Activated T-helper 1 cell treated with anti-CD3 and anti-CD28 coated beads, Interleukin-2, amount 50 U/mL, for 16 hours (primary cell): Measurements from ENCODE around the gene NKAIN2.

Source experiments
- DNase-seq, 2 donors: peaks; one replicate each; pipeline ENCODE4 v3.0.0-alpha.2; 2020; ENCODE audit warnings: low read depth in 1 of 2, low spot score in 1 of 2

NKAIN2 gene

GRCh38 chr6:124738482-124738881 is 934.8 kb downstream of the NKAIN2 start:
- DNase-seq, result no peak

- DNase-seq, result no peak
These were observed 937.7 kb downstream of the NKAIN2 start for GRCh38 chr6:124741341-124741740.

DNA sequence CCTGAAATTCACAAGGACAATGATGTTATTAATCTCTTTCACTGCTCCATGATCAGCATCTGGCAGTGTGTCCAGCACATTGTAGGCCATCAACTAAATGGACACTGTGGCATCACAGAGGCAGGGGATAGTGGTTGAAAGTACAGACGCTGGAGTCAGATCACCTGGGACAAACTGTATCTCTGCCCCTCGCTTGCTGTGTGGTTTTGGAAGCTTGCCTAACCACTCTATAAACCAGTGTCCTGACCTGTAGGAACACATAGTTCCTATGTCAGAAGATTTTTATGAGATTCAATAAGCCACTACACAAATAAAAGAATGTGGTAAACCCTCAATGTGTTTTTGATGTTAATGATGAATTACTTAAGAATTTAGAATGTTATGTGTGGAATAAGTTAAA is 939.3 kb downstream of the NKAIN2 start:
- no peak for DNase-seq

DNA sequence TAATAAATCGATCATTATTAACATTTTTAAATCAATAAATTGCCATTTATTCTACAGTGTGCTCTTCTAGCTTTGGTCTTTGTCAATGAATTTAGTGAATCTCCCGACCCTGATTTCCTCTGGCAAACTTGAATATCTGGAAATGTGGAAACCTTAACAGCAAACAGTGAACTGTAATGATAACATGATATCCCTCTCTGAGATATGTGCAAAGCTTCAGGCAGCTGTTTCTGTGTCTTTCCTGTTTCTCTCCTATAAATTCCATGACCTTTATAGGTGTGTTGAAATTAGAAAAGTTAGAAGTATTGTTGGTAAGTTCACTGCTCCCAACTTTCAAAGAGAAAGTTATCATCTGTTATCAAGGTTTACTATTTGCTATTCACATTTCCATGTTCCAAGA is 939.8 kb downstream of the NKAIN2 start:
- DNase-seq, result no peak

DNA sequence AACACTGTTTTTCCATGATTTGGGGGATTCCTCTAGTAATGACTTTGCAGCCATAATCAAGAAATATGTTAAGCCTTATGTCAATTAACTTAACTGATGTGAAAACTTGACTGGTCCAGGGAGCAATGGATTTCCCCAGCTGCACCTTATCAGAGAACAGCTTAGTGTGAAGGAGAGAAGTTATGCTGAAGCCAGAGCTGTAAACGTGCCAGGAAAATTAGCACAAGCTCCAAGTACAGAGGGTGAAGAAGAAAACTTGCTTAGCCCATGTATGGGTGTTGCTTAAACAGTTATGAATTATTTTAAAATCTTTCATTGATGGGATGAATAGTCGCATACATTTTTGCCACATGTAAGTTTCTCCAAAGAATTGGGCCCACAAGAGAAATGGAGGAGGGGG is 943.7 kb downstream of the NKAIN2 start:
- no peak for DNase-seq

- DNase-seq, result no peak
These were observed 945.1 kb downstream of the NKAIN2 start for GRCh38 chr6:124748778-124749177.

GRCh38 chr6:124753001-124753400 is 949.3 kb downstream of the NKAIN2 start:
- no peak for DNase-seq

DNA sequence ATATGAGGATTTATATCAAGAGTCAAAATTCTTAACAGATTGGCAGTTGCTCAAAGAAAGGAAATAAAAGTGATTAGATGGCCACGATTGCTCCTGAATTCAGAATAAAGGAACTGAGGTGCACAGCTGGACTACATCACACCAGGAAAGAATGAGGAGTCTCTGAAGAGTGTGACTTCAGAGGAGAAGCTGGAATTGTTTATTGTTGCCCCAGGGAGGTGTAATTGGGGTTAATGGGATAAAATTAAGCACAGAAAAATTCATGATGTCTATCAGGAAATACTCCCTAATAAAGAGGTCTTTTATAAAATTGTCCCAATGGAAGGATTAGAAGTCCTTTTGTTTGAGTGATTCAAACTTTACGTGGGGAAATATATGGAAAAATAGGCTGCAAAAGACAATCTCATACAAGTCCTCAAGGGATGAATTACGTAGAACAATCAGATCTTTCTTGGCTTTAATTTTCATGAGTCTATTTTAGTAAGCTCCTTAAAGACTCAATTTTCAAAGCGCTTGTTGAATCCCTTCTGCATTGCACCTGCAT is 950.0 kb downstream of the NKAIN2 start:
- no peak for DNase-seq

- no peak for DNase-seq
These were observed 951.7 kb downstream of the NKAIN2 start for GRCh38 chr6:124755321-124755720.

DNA sequence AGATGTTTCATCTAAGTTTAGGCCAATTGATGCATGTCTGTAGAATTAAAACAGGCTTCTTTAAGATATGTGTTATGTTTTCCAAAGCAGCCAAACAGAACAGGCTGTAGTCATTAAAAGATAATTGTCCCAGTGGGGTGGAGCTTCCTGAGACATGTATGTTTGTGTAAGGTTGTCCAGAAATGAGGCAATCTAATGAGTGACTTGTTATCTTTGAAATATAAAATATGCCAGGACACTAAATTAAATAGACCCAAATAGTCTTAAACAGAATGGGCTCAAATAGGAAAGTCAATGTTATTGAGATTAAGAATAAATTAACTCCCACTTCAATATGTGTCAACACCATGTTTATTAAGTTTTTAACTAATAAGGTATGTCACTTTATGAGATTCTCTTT is 953.9 kb downstream of the NKAIN2 start:
- DNase-seq, result no peak

DNA sequence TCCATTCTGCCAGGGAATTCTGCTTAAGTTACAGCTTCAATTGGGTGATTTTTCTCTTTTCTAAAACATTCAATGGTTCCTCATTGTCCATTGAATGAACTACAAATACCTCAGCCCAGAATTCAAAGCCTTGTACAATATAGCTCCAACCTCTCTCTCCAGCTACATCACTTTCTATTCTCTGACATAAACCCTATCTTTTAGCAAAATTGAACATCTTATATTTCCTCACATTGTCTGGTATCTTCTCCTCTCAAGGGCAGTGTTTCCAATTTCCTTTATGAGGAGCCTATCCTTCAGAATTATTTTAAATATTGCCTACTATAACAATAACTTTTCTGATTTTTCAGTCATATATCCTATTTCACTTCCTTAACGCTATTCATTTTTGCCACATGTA is 955.0 kb downstream of the NKAIN2 start:
- no peak for DNase-seq

DNA sequence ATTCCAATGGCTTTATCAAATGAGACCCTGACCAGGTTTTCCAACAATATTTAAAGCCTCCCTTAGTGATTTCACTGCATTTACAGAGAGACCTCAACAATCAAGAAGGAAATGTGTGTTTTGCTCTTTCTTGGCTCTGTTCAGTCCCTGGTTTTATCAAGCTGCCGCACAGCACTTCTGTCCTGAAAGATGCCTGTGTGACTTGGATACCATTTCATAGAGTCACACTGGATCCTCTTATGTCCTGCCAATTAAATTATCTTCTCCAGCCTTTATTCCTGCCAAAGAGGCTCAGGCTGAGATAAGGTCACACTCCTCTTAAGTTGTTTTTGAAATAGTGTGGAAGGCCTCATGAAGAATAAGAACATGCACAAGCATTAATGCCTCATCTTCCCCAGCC is 961.6 kb downstream of the NKAIN2 start:
- DNase-seq, result no peak

- no peak for DNase-seq
These were observed 964.6 kb downstream of the NKAIN2 start for GRCh38 chr6:124768224-124768623.

DNA sequence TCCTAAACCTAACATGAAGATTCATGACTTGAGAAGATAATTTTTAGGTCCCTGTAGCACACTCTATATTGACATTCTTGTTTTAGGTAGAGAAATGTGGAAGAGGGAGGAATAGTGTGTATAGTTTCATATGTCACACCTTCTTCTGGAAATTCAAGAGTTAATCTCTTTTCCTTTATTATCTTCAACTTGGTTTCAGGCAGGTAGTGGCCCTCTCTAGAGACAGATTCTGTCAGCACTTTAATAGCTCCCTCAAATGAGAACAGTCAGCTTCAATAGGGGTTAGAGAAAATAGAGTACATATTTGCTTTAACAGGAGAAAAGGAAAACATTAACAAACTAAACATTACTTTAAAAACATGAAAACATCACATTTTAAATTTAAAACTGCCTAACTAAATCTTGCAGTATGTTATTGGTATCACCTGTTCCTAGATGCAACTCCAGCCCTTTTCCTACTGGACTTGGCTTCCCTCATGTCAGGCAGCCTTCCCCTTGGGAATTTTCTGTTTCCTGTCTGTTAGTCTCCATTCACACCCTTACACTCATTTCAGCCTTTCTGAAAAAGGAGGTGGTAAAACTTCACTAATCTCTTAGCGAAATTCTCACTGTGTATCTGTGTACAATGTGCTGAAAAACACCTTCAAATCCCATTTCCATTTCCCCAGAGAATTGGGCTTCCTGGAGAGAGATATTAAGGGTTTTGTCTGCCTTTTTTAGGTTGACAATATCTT is 966.3 kb downstream of the NKAIN2 start:
- no peak for DNase-seq

GRCh38 chr6:124770784-124771183 is 967.1 kb downstream of the NKAIN2 start:
- no peak for DNase-seq

GRCh38 chr6:124772733-124773319 is 969.2 kb downstream of the NKAIN2 start:
- no peak for DNase-seq

- no peak for DNase-seq
These were observed 971.5 kb downstream of the NKAIN2 start for GRCh38 chr6:124775121-124775520.

DNA sequence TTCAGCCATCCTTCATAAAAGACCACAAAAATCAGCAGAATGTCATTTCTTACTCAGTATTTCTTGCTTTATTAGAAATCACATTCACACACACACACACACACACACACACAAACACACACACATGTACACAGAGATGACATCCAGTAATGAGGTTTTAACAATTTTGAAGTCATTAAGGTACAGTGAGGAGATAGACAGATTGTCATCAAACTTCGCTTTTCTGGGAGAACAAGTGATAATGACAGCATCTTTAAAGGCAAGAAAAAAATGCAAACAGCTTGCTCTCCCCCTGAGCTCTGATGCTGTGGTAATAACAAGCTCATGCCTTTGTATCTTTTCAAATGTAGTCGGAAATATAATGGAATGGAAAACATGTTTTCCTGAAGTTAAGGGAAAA is 974.2 kb downstream of the NKAIN2 start:
- no peak for DNase-seq

DNA sequence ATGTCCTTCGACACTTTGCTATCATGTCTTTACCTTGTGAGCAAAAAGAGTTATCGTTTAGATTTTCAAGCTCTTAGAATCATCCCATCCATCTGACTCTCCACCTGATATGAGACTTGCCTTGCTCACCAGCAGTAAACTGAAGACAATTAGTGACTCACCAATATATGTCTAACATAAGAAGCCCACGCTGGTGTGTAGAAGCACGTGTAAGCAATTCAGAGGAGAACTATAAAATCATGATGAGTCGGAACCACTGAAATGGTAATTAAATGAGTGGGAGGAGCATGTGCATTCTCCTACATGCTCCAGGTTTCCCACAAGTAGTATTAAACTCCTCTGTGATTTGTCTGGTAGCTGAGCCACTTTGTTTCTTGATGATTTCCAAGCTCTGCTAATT is 977.0 kb downstream of the NKAIN2 start:
- DNase-seq, result no peak

GRCh38 chr6:124783344-124783743 is 979.7 kb downstream of the NKAIN2 start:
- DNase-seq, result no peak

DNA sequence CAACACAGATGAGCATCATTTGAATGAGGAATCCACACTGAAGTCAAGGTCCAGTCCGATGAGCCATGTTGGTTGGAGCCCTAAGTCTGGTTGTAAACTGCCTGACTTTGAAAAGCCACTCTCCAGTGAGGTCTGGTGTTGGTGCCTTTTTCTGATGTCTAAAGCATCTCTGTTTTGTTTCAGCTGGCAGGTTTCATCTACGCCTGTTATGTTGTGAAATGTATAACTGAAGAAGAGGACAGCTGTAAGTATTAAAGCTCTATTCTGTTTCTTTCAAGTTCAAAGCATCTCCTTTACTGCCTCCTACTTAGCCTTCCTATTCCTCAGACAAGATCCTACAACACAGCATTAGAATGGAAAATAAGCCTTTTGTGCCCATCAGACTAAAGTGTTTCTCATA is 987.5 kb downstream of the NKAIN2 start:
- no peak for DNase-seq

- no peak for DNase-seq
These were observed 988.7 kb downstream of the NKAIN2 start for GRCh38 chr6:124792386-124792785.

DNA sequence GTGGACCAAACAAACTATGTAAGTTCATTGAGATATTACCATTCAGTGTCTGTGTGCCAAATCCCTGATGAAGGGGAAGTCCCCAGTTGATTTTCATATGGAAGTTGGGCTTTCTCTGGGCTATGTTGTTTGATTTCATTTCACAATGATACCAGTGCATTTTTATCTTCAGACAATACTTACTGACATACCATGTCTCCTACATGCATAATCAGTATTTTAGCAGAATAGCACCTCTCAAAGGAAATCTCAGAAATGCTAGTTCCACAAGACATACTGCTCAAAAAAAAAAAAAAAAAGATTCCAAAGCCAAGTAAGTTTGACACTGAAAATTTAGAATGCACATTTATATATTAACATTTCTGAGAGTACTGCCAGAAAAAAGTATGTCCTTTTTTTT is 989.7 kb downstream of the NKAIN2 start:
- DNase-seq, result no peak
